PFSK-1 (cell line): ENCODE measurements around the gene TENM3.

Experiments used
- POLR2AphosphoS5 ChIP-seq: IDR thresholded peaks from 2 replicates; pipeline ENCODE4 v1.6.1; 2012; ENCODE audit warnings: low read depth, mild to moderate bottlenecking, control low read depth, low read length, moderate library complexity
- TAF1 ChIP-seq: IDR thresholded peaks from 2 replicates; pipeline ENCODE4 v1.6.1; 2012; ENCODE audit warnings: low read length, control low read depth, borderline replicate concordance; ENCODE audit not compliant: insufficient read depth

DNA sequence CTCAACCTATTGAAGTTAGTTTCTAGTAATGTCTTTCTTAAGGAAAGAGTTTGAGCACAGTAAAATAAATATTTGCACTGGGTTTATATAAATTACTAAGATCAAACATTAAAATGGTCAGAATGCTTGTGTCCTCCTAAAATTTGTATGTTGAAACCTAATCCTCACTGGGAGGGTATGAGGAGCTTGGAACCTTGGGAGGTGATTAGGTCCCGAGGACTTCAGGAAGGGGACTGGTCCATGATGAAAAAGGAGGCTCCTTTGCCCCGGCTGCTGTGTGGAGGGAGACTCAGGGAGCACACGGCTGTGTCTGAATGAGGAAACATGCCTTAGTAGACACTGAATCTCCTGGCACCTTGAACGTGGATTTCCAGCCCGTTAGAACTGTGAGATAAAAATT, 221.9 kb downstream of the TENM3 start:
- TF ChIP-seq TAF1 = no peak
- TF ChIP-seq POLR2AphosphoS5 = no peak
